B cell (primary cell): Measurements from ENCODE around the gene PARP16. TPM values are rescaled to one million over a fixed set of nuclear protein-coding genes. Genes with fewer than 3 reads are reported as not detected.

Source experiments
- ATAC-seq: fragments of 200-7000 bp; cut with Tn5 transposase; one replicate; pipeline ENCODE4 v1.10.0; 2021; ENCODE audit warnings: low read depth, mild to moderate bottlenecking, moderate number of reproducible peaks, moderate library complexity
- CTCF ChIA-PET: fragments of 350-600 bp; sonication (Branson Sonifier 250); formaldehyde crosslinking; loops from one replicate; lab custom pipeline; 2021; ENCODE audit warnings: antibody characterized with exemption, inconsistent platforms; lab: Charles Lee
- POLR2A ChIA-PET: fragments of 350-600 bp; sonication (Branson Sonifier 250); formaldehyde crosslinking; loops from one replicate; lab custom pipeline; 2021; ENCODE audit warnings: antibody characterized with exemption; lab: Charles Lee
- DNase-seq: peaks from one replicate; pipeline ENCODE4 v3.0.0; 2013
- H2AFZ ChIP-seq: 2 replicates; pipeline ENCODE4 v1.6.1; 2012; ENCODE audit warnings: mild to moderate bottlenecking, low read depth, low read length; ENCODE audit not compliant: insufficient read depth, poor library complexity, severe bottlenecking
- H3K27ac ChIP-seq, 2 donors: 1 replicate in 1 of 2; 2 replicates in 1 of 2; pipeline ENCODE4 v1.5.1; 2012 to 2013; ENCODE audit warnings: low read length in 2 of 2, mild to moderate bottlenecking in 2 of 2, moderate library complexity in 1 of 2
- H3K27me3 ChIP-seq, 4 experiments: fragments of 200-600 bp in 1 of 4; sonication (generic) in 1 of 4; replicated peaks in 1 of 4; 1 replicate in 2 of 4; 2 replicates in 2 of 4; pipeline versions ENCODE4 v1.6.1 to v1.7.0; 2013 to 2016; ENCODE audit warnings: low read length in 3 of 4, mild to moderate bottlenecking in 2 of 4, mixed read lengths in 1 of 4, moderate library complexity in 1 of 4; ENCODE audit not compliant: insufficient read depth in 4 of 4, control insufficient read depth in 3 of 4; ENCODE audit errors: control extremely low read depth in 1 of 4
- H3K36me3 ChIP-seq, 2 experiments: replicated peaks in 1 of 2; 1 replicate in 1 of 2; 2 replicates in 1 of 2; pipeline versions ENCODE4 v1.6.1 to v1.7.1; 2013; ENCODE audit warnings: low read length in 1 of 2; ENCODE audit not compliant: insufficient read depth in 2 of 2, control insufficient read depth in 1 of 2; ENCODE audit errors: control extremely low read depth in 1 of 2, extremely low read depth in 1 of 2
- H3K4me1 ChIP-seq, 2 donors: fragments of 200-600 bp in 1 of 2; sonication (generic) in 1 of 2; 1 replicate in 1 of 2; 2 replicates in 1 of 2; pipeline versions ENCODE4 v1.5.1 to v1.6.1; 2013 to 2017; ENCODE audit warnings: low read length in 2 of 2; ENCODE audit not compliant: control insufficient read depth in 2 of 2, insufficient read depth in 2 of 2
- H3K4me2 ChIP-seq: replicated peaks from 2 replicates; pipeline ENCODE3; 2012; ENCODE audit warnings: mild to moderate bottlenecking, low read depth, low read length; ENCODE audit not compliant: poor library complexity, severe bottlenecking
- H3K4me3 ChIP-seq, 5 experiments: fragments of 200-600 bp in 1 of 5; sonication (generic) in 1 of 5; 1 replicate in 3 of 5; 2 replicates in 2 of 5; pipeline versions ENCODE4 v1.5.1 to v1.7.0; 2011 to 2016; ENCODE audit warnings: low read length in 4 of 5, mild to moderate bottlenecking in 4 of 5, low read depth in 2 of 5, control low read depth in 1 of 5, moderate library complexity in 1 of 5; ENCODE audit not compliant: insufficient read depth in 1 of 5; ENCODE audit errors: control extremely low read depth in 1 of 5, extremely low read depth in 1 of 5
- H3K79me2 ChIP-seq: fragments of 200-600 bp; sonication (generic); one replicate; pipeline ENCODE4 v1.6.0; 2016; ENCODE audit warnings: low read length; ENCODE audit not compliant: control insufficient read depth, insufficient read depth
- H3K9ac ChIP-seq: fragments of 200-600 bp; sonication (generic); 2 replicates; pipeline ENCODE4 v1.6.1; 2017; ENCODE audit warnings: mild to moderate bottlenecking, low read length, moderate library complexity
- H3K9me3 ChIP-seq, 3 donors: one replicate each; pipeline versions ENCODE4 v1.6.1 to v1.7.1; 2013; ENCODE audit warnings: low read length in 2 of 3; ENCODE audit not compliant: control insufficient read depth in 2 of 3, insufficient read depth in 1 of 3; ENCODE audit errors: control extremely low read depth in 1 of 3
- H4K20me1 ChIP-seq: 2 replicates; pipeline ENCODE4 v1.6.0; 2012; ENCODE audit warnings: mild to moderate bottlenecking, low read length; ENCODE audit not compliant: insufficient read depth, control insufficient read depth, poor library complexity, severe bottlenecking
- H3K27ac Mint-ChIP-seq: one replicate; pipeline ENCODE4 v1.8.0; 2021; ENCODE audit warnings: mixed read lengths
- H3K27me3 Mint-ChIP-seq: one replicate; pipeline ENCODE4 v1.8.0; 2021; ENCODE audit warnings: mixed read lengths
- H3K4me1 Mint-ChIP-seq: one replicate; pipeline ENCODE4 v1.8.0; 2021; ENCODE audit warnings: mixed read lengths
- H3K4me3 Mint-ChIP-seq: one replicate; pipeline ENCODE4 v1.8.0; 2021; ENCODE audit warnings: mixed read lengths
- H3K9me3 Mint-ChIP-seq: one replicate; pipeline ENCODE4 v1.8.0; 2022; ENCODE audit warnings: mixed read lengths; ENCODE audit not compliant: insufficient read depth
- EZH2 ChIP-seq: IDR thresholded peaks from 2 replicates; pipeline ENCODE4 v1.6.1; 2012; ENCODE audit warnings: borderline replicate concordance, low read depth, mild to moderate bottlenecking, moderate library complexity, low read length; ENCODE audit not compliant: insufficient read depth, poor library complexity, severe bottlenecking
- WGBS: methylation state at CpG from one replicate; pipeline ENCODE4 v1.1.5; 2013; ENCODE audit warnings: missing lambda C conversion rate; ENCODE audit not compliant: insufficient coverage; 5-methylcytosine and 5-hydroxymethylcytosine counted together
- intact Hi-C: fragments of 100-400 bp; cut with micrococcal nuclease; formaldehyde crosslinking; loops from one replicate; pipeline ENCODE4 v1.10.0; 2022
- polyA plus RNA-seq: library from polyadenylated mRNA; depleted of rRNA; stranded (reverse); fragments of >200 nt; gene quantifications from 2 replicates; pipeline ENCODE4 v1.2.3, GENCODE V29; 2012
- total RNA-seq, 2 donors: library from RNA; stranded (reverse); fragments of 120-200 nt in 1 of 2; gene quantifications; 1 replicate in 1 of 2; 2 replicates in 1 of 2; pipeline versions ENCODE4 v1.2.3 to v1.2.4, GENCODE V29; 2013 to 2022
- TF ChIP-seq, protein P1 (sequence below): fragments of 200-600 bp; IDR thresholded peaks from one replicate; pipeline ENCODE4 v1.8.0; 2022; ENCODE audit warnings: antibody characterized with exemption, mild to moderate bottlenecking

Gene PARP16
- total and polyA plus RNA-seq, 2 donors (not counting 1 experiment from before 2014, with no cell fraction given): 18.2 to 19.1 TPM

DNA sequence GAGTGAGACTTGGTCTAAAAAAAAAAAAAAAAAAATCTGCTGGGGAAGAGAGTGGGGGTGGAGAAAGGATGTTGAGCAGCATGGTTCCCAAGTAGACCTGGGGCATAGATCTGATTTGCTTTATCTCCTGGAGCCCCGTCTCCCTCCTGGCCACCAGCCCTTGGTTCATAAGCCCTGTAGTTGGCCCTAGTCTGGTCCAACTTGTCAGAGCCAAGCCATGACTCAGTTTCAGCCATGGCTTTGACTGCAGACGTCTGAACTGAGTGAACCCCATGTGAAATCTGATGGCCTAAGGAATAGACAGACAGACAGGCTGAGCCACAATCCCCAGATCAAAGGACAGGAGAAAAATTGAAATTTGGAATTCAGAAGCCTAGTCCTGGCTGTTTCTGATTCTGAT is 73.4 kb downstream of the PARP16 start:
- Histone ChIP-seq H4K20me1 (no peaks in the 10 kb centered on the region), H3K27me3 (no peaks in the 10 kb centered on the region), H3K4me1 (no peaks in the 10 kb centered on the region), H3K27ac (no peak overlapping the region), H3K4me2 (no peak overlapping the region), H3K9ac (no peak overlapping the region), H3K4me3 (no peak overlapping the region), H3K79me2 (no peaks in the 10 kb centered on the region), H2AFZ (no peak overlapping the region), H3K36me3 (no peaks in the 10 kb centered on the region), H3K9me3 (no peaks in the 10 kb centered on the region)
- no peaks in the 10 kb centered on the region for H3K4me1 Mint-ChIP-seq
- H3K9me3 Mint-ChIP-seq: no peaks in the 10 kb centered on the region
- WGBS: 93% methylated on average over 2 of the region's 2 CpGs
- no peak for DNase-seq
- intact Hi-C loops: no loop called here
- no peak for TF ChIP-seq EZH2
- TF ChIP-seq, protein P1, sequence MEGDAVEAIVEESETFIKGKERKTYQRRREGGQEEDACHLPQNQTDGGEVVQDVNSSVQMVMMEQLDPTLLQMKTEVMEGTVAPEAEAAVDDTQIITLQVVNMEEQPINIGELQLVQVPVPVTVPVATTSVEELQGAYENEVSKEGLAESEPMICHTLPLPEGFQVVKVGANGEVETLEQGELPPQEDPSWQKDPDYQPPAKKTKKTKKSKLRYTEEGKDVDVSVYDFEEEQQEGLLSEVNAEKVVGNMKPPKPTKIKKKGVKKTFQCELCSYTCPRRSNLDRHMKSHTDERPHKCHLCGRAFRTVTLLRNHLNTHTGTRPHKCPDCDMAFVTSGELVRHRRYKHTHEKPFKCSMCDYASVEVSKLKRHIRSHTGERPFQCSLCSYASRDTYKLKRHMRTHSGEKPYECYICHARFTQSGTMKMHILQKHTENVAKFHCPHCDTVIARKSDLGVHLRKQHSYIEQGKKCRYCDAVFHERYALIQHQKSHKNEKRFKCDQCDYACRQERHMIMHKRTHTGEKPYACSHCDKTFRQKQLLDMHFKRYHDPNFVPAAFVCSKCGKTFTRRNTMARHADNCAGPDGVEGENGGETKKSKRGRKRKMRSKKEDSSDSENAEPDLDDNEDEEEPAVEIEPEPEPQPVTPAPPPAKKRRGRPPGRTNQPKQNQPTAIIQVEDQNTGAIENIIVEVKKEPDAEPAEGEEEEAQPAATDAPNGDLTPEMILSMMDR: no peak
- no peaks in the 10 kb centered on the region for H3K27me3 Mint-ChIP-seq
- ChIA-PET POLR2A (no interaction called here), CTCF (no interaction called here)
- H3K4me3 Mint-ChIP-seq: no peak overlapping the region
- H3K27ac Mint-ChIP-seq: no peak overlapping the region
- no peak for ATAC-seq

DNA sequence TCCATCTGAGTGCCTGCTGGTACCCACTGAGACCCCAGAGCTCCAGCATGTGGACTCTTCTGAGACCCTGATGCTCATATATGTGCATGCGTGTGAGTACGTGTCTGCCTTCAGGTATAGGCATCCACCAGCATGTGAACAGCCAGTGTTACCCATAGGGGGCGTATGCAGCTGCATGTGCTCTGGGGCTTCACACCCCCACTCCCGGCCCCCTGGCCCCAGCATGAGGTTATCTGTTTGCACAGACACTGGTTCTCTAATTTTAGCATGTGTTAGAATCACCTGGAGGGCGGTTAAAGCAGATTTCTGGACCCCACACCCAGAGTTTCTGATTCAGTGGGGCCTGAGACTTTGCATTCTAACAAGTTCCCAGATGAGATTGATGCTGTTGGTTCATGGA is 74.6 kb downstream of the PARP16 start:
- Mint-ChIP-seq H3K4me1 (no peaks in the 10 kb centered on the region), H3K4me3 (no peak overlapping the region), H3K27ac (no peak overlapping the region), H3K27me3 (no peaks in the 10 kb centered on the region), H3K9me3 (no peaks in the 10 kb centered on the region)
- ATAC-seq: peak; percentile 54
- CTCF ChIA-PET: interaction anchor here (1.3 kb wide), 1 partner anchor 85 kb away, joined by 7 read pairs; no protein-coding TSS in a partner anchor
- no peaks in the 10 kb centered on the region for H3K36me3 ChIP-seq
- H3K4me3 ChIP-seq: no peak overlapping the region
- WGBS: 83% methylated on average over 5 of the region's 5 CpGs
- H3K4me2 ChIP-seq: no peak overlapping the region
- no peaks in the 10 kb centered on the region for H3K4me1 ChIP-seq
- no peaks in the 10 kb centered on the region for H3K9me3 ChIP-seq
- POLR2A ChIA-PET: interaction anchor here (0.5 kb wide), 1 partner anchor 261 kb away, joined by 8 read pairs; no protein-coding TSS in a partner anchor
- H3K9ac ChIP-seq: no peak overlapping the region
- H3K27ac ChIP-seq: no peak overlapping the region
- no peaks in the 10 kb centered on the region for H3K79me2 ChIP-seq
- no peak overlapping the region for H2AFZ ChIP-seq
- no peaks in the 10 kb centered on the region for H3K27me3 ChIP-seq
- H4K20me1 ChIP-seq: no peaks in the 10 kb centered on the region
- DNase-seq: peak; percentile 41
- TF ChIP-seq, protein P1: peak; percentile 53
- TF ChIP-seq EZH2: no peak
- intact Hi-C loops: no loop called here
